ENCODE results near the gene ASTL. TPM values are rescaled to one million over a fixed set of nuclear protein-coding genes. Genes with fewer than 3 reads are reported as not detected.

Gene ASTL
- total RNA-seq, 1 experiment from 2014 or later, result 0.18 TPM

DNA sequence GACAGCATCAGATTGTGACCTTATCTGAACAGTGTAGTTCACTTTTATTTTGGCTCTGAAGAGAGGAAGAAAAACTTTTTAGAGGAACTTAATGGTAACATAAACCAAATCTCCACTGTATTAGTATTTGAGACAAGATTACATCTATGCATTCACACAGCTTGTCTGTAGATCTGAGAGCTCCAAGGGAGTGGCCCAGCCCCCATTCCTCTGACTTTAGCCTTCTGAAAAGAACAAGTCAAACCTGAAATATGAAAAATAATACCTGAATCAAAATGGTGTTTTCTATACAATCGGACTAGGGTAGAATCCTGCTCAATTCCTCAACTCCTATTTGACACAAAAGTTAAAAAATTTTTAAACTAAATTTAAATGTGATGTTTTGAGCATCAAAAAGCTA is 47.2 kb upstream of the ASTL start:
- intact Hi-C loops (cut with micrococcal nuclease; ENCODE audit: unreplicated experiment), result no loop called here
- no peak for TF ChIP-seq TCF7L2 (IDR thresholded peaks at IDR 0.05; ENCODE audit: low read depth, low read length)
- TF ChIP-seq, protein P1, sequence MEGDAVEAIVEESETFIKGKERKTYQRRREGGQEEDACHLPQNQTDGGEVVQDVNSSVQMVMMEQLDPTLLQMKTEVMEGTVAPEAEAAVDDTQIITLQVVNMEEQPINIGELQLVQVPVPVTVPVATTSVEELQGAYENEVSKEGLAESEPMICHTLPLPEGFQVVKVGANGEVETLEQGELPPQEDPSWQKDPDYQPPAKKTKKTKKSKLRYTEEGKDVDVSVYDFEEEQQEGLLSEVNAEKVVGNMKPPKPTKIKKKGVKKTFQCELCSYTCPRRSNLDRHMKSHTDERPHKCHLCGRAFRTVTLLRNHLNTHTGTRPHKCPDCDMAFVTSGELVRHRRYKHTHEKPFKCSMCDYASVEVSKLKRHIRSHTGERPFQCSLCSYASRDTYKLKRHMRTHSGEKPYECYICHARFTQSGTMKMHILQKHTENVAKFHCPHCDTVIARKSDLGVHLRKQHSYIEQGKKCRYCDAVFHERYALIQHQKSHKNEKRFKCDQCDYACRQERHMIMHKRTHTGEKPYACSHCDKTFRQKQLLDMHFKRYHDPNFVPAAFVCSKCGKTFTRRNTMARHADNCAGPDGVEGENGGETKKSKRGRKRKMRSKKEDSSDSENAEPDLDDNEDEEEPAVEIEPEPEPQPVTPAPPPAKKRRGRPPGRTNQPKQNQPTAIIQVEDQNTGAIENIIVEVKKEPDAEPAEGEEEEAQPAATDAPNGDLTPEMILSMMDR (IDR thresholded peaks at IDR 0.05), result no peak
- TF ChIP-seq POLR2AphosphoS5 (IDR thresholded peaks at IDR 0.05; ENCODE audit: low read depth, low read length), result no peak
- no peak for TF ChIP-seq SIN3A (IDR thresholded peaks at IDR 0.05; ENCODE audit: borderline replicate concordance, insufficient read depth, low read depth, low read length)
- TF ChIP-seq, protein P2, sequence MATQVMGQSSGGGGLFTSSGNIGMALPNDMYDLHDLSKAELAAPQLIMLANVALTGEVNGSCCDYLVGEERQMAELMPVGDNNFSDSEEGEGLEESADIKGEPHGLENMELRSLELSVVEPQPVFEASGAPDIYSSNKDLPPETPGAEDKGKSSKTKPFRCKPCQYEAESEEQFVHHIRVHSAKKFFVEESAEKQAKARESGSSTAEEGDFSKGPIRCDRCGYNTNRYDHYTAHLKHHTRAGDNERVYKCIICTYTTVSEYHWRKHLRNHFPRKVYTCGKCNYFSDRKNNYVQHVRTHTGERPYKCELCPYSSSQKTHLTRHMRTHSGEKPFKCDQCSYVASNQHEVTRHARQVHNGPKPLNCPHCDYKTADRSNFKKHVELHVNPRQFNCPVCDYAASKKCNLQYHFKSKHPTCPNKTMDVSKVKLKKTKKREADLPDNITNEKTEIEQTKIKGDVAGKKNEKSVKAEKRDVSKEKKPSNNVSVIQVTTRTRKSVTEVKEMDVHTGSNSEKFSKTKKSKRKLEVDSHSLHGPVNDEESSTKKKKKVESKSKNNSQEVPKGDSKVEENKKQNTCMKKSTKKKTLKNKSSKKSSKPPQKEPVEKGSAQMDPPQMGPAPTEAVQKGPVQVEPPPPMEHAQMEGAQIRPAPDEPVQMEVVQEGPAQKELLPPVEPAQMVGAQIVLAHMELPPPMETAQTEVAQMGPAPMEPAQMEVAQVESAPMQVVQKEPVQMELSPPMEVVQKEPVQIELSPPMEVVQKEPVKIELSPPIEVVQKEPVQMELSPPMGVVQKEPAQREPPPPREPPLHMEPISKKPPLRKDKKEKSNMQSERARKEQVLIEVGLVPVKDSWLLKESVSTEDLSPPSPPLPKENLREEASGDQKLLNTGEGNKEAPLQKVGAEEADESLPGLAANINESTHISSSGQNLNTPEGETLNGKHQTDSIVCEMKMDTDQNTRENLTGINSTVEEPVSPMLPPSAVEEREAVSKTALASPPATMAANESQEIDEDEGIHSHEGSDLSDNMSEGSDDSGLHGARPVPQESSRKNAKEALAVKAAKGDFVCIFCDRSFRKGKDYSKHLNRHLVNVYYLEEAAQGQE (IDR thresholded peaks at IDR 0.05; ENCODE audit: insufficient read depth in 1 of 2, low read depth in 2 of 2, low read length in 1 of 2), result no peak
- in situ Hi-C loops (cut with HindIII; ENCODE audit: low pct_unique_long_range_greater_than_20kb, low sequenced_read_pairs), result no loop called here
- ChIA-PET CTCF (no interaction called here), POLR2A (interaction anchor here (0.7 kb wide), 1 partner anchor 86 kb away, joined by 4 read pairs; no protein-coding TSS in a partner anchor)
- no peaks in the 10 kb centered on the region for H3K27me3 ChIP-seq (ENCODE audit: control insufficient read depth, insufficient read depth, low read length)
- H3K4me3 ChIP-seq (ENCODE audit: low read depth in 2 of 2, low read length in 2 of 2), result no peak overlapping the region
- no peaks in the 10 kb centered on the region for H3K9me3 ChIP-seq (ENCODE audit: control insufficient read depth, insufficient read depth, low read depth, low read length)
- H3K36me3 ChIP-seq (ENCODE audit: control insufficient read depth, insufficient read depth, low read length), result peaks cover 25% of the 10 kb centered on the region; the same call in 1 of the 2 replicates
- no peak for ATAC-seq
- no TSS peak for BruUV-seq (replicated peaks)
- DNase-seq (ENCODE audit: low read depth, low spot score), result no peak
- no peak overlapping the region for H3K27ac ChIP-seq (ENCODE audit: low read length)
- H3K4me1 ChIP-seq (ENCODE audit: control insufficient read depth, insufficient read depth, low read length), result no peaks in the 10 kb centered on the region

DNA sequence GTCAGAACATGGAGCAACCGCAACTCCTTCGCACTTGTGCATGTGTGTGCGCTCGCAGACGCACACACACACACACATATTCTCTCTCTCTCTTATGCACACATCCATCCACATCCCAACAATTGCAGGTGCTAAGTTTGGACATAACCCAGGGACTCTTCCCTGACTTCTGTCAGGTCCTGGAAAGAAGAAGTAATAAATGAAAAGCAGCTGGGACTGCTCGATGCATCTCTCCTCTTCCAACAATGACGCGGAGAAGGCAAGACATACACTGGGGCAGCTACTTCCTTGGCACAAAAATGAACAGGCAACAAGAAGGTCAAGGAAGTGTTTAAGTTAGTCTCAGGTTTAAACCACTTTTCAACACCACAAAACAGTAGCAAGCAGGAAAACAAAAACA is 46.7 kb upstream of the ASTL start:
- POLR2A ChIA-PET, result interaction anchor here (0.7 kb wide), 1 partner anchor 87 kb away, joined by 4 read pairs; no protein-coding TSS in a partner anchor
- H3K36me3 ChIP-seq (ENCODE audit: control insufficient read depth, insufficient read depth, low read length), result peaks cover 25% of the 10 kb centered on the region; the same call in 1 of the 2 replicates
- CTCF ChIA-PET, result no interaction called here
- no peaks in the 10 kb centered on the region for H3K4me1 ChIP-seq (ENCODE audit: control insufficient read depth, insufficient read depth, low read length)
- H3K9me3 ChIP-seq (ENCODE audit: control insufficient read depth, insufficient read depth, low read depth, low read length), result no peaks in the 10 kb centered on the region
- TSS peak; percentile 78 for BruUV-seq (replicated peaks)
- no peaks in the 10 kb centered on the region for H3K27me3 ChIP-seq (ENCODE audit: control insufficient read depth, insufficient read depth, low read length)
- intact Hi-C loops (cut with micrococcal nuclease; ENCODE audit: unreplicated experiment), result no loop called here
- TF ChIP-seq, protein P2 (IDR thresholded peaks at IDR 0.05; ENCODE audit: insufficient read depth in 1 of 2, low read depth in 2 of 2, low read length in 1 of 2), result no peak
- TF ChIP-seq POLR2AphosphoS5 (IDR thresholded peaks at IDR 0.05; ENCODE audit: low read depth, low read length) (no peak), TCF7L2 (IDR thresholded peaks at IDR 0.05; ENCODE audit: low read depth, low read length) (no peak), SIN3A (IDR thresholded peaks at IDR 0.05; ENCODE audit: borderline replicate concordance, insufficient read depth, low read depth, low read length) (no peak)
- TF ChIP-seq, protein P1 (IDR thresholded peaks at IDR 0.05), result no peak
- no peak for DNase-seq (ENCODE audit: low read depth, low spot score)
- H3K27ac ChIP-seq (ENCODE audit: low read length), result no peak overlapping the region
- no peak overlapping the region for H3K4me3 ChIP-seq (ENCODE audit: low read depth in 2 of 2, low read length in 2 of 2)
- no peak for ATAC-seq
- in situ Hi-C loops (cut with HindIII; ENCODE audit: low pct_unique_long_range_greater_than_20kb, low sequenced_read_pairs), result no loop called here

Measured in Panc1 (cell line).